H1 (cell line): ENCODE data around the gene CPED1.

Experiments
- EZH2 ChIP-seq: fragments of 200-600 bp; sonication (generic); IDR thresholded peaks from 2 replicates; pipeline ENCODE4 v1.7.1; 2012; ENCODE audit warnings: low read depth, mild to moderate bottlenecking, moderate library complexity, low read length, inconsistent platforms; ENCODE audit not compliant: severe bottlenecking
- JUND ChIP-seq: IDR thresholded peaks from 2 replicates; pipeline ENCODE4 v1.6.1; 2011; ENCODE audit warnings: mild to moderate bottlenecking, improper control_type of control experiment, low read length
- MAFK ChIP-seq: IDR thresholded peaks from 2 replicates; pipeline ENCODE4 v1.6.1; 2012; ENCODE audit warnings: low read depth, mild to moderate bottlenecking, improper control_type of control experiment, low read length
- POLR2A ChIP-seq, 2 experiments: IDR thresholded peaks; 1 replicate in 1 of 2; 2 replicates in 1 of 2; pipeline ENCODE4 v1.6.1; 2011; ENCODE audit warnings: low read depth in 2 of 2, low read length in 2 of 2, mild to moderate bottlenecking in 2 of 2; ENCODE audit errors: control extremely low read depth in 1 of 2
- POLR2AphosphoS5 ChIP-seq: IDR thresholded peaks from 2 replicates; pipeline ENCODE4 v1.6.1; 2011; ENCODE audit warnings: low read depth, low read length
- POU5F1 ChIP-seq: IDR thresholded peaks from 2 replicates; pipeline ENCODE4 v1.6.1; 2011; ENCODE audit warnings: low read depth, mild to moderate bottlenecking, low read length, moderate library complexity
- RFX5 ChIP-seq: IDR thresholded peaks from 2 replicates; pipeline ENCODE4 v1.6.1; 2011; ENCODE audit warnings: low read depth, low read length, improper control_type of control experiment, borderline replicate concordance
- SP1 ChIP-seq: IDR thresholded peaks from 2 replicates; pipeline ENCODE4 v1.6.1; 2011; ENCODE audit warnings: low read depth, low read length
- TF ChIP-seq, protein P1 (sequence below), 3 experiments: IDR thresholded peaks; 1 replicate in 2 of 3; 2 replicates in 1 of 3; pipeline versions ENCODE4 v1.5.1 to v1.6.1; 2011; ENCODE audit warnings: low read length in 3 of 3, mild to moderate bottlenecking in 3 of 3, inconsistent platforms in 2 of 3, low read depth in 1 of 3, moderate library complexity in 1 of 3; ENCODE audit not compliant: insufficient read depth in 1 of 3; ENCODE audit errors: control extremely low read depth in 1 of 3
- TF ChIP-seq, protein P2 (sequence below): IDR thresholded peaks from 2 replicates; pipeline ENCODE4 v1.6.1; 2011; ENCODE audit warnings: low read depth, mild to moderate bottlenecking, low read length; ENCODE audit not compliant: insufficient read depth
- TF ChIP-seq, protein P3 (sequence below): IDR thresholded peaks from 2 replicates; pipeline ENCODE4 v1.6.1; 2011; ENCODE audit warnings: low read length, improper control_type of control experiment

DNA sequence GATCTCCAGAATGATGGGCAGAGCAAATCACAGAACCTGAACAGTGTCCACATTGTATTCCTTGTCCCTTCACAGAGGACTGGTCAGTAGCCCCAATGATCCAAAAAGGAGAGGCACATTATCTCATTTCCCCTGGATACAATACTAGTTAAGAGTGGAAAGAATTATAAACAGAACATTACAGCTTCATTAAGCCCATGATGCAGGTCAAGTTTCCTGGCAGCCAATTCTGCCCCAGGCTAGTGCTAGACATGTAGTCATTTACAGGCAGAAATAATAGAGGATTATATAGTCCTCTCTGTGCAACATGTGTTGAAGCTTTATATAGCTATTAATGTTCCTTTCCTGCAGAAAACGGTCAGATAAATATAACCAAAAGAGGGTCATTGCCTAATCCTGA, 216.0 kb downstream of the CPED1 start:
- TF ChIP-seq JUND (no peak), SP1 (no peak), POLR2AphosphoS5 (no peak), EZH2 (no peak), RFX5 (no peak), POU5F1 (no peak), POLR2A (IDR thresholded peaks at IDR 0.05; ENCODE audit: control extremely low read depth in 1 of 2, low read depth in 2 of 2, low read length in 2 of 2) (no peak), MAFK (no peak)
- TF ChIP-seq, protein P1, sequence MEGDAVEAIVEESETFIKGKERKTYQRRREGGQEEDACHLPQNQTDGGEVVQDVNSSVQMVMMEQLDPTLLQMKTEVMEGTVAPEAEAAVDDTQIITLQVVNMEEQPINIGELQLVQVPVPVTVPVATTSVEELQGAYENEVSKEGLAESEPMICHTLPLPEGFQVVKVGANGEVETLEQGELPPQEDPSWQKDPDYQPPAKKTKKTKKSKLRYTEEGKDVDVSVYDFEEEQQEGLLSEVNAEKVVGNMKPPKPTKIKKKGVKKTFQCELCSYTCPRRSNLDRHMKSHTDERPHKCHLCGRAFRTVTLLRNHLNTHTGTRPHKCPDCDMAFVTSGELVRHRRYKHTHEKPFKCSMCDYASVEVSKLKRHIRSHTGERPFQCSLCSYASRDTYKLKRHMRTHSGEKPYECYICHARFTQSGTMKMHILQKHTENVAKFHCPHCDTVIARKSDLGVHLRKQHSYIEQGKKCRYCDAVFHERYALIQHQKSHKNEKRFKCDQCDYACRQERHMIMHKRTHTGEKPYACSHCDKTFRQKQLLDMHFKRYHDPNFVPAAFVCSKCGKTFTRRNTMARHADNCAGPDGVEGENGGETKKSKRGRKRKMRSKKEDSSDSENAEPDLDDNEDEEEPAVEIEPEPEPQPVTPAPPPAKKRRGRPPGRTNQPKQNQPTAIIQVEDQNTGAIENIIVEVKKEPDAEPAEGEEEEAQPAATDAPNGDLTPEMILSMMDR (IDR thresholded peaks at IDR 0.05; ENCODE audit: control extremely low read depth in 1 of 3, insufficient read depth in 1 of 3, low read depth in 1 of 3, low read length in 3 of 3): no peak
- TF ChIP-seq, protein P2, sequence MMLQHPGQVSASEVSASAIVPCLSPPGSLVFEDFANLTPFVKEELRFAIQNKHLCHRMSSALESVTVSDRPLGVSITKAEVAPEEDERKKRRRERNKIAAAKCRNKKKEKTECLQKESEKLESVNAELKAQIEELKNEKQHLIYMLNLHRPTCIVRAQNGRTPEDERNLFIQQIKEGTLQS: no peak
- TF ChIP-seq, protein P3, sequence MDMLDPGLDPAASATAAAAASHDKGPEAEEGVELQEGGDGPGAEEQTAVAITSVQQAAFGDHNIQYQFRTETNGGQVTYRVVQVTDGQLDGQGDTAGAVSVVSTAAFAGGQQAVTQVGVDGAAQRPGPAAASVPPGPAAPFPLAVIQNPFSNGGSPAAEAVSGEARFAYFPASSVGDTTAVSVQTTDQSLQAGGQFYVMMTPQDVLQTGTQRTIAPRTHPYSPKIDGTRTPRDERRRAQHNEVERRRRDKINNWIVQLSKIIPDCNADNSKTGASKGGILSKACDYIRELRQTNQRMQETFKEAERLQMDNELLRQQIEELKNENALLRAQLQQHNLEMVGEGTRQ: no peak
